ENCODE results near the gene ATP8A2.

GRCh38 chr13:26024558-26024957 lies 652.8 kb downstream of the ATP8A2 start:
- TF ChIP-seq SIN3A (IDR thresholded peaks at IDR 0.05; ENCODE audit: borderline replicate concordance, insufficient read depth, low read depth, low read length) (no peak), REST (IDR thresholded peaks at IDR 0.05; ENCODE audit: insufficient read depth in 1 of 2, low read depth in 2 of 2, low read length in 1 of 2) (no peak), POLR2AphosphoS5 (IDR thresholded peaks at IDR 0.05; ENCODE audit: low read depth, low read length) (no peak)
- TF ChIP-seq, protein P1, sequence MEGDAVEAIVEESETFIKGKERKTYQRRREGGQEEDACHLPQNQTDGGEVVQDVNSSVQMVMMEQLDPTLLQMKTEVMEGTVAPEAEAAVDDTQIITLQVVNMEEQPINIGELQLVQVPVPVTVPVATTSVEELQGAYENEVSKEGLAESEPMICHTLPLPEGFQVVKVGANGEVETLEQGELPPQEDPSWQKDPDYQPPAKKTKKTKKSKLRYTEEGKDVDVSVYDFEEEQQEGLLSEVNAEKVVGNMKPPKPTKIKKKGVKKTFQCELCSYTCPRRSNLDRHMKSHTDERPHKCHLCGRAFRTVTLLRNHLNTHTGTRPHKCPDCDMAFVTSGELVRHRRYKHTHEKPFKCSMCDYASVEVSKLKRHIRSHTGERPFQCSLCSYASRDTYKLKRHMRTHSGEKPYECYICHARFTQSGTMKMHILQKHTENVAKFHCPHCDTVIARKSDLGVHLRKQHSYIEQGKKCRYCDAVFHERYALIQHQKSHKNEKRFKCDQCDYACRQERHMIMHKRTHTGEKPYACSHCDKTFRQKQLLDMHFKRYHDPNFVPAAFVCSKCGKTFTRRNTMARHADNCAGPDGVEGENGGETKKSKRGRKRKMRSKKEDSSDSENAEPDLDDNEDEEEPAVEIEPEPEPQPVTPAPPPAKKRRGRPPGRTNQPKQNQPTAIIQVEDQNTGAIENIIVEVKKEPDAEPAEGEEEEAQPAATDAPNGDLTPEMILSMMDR (IDR thresholded peaks at IDR 0.05): no peak

All from Panc1 (cell line).